HepG2 (cell line): ENCODE measurements around the gene CNOT8. TPM values are rescaled to one million over a fixed set of nuclear protein-coding genes. Genes with fewer than 3 reads are reported as not detected.

Experiments used
- ATF5 ChIP-seq: sonication (generic); formaldehyde crosslinking; IDR thresholded peaks from 2 replicates; pipeline ENCODE4 v1.4.0; 2020; ENCODE audit warnings: mild to moderate bottlenecking, low read depth, missing genetic modification reagents
- BATF2 ChIP-seq: sonication (generic); formaldehyde crosslinking; IDR thresholded peaks from 2 replicates; pipeline ENCODE4 v1.8.0; 2022; ENCODE audit warnings: mild to moderate bottlenecking, missing genetic modification reagents, moderate library complexity
- ESRRA ChIP-seq: sonication (generic); formaldehyde crosslinking; IDR thresholded peaks from 2 replicates; pipeline ENCODE4 v1.5.1; 2020; ENCODE audit warnings: mild to moderate bottlenecking, low read depth, missing genetic modification reagents
- GATAD1 ChIP-seq: IDR thresholded peaks from 2 replicates; pipeline ENCODE4 v1.6.1; 2016; ENCODE audit warnings: missing genetic modification reagents, missing compliant biosample characterization
- IRF2 ChIP-seq: IDR thresholded peaks from 2 replicates; pipeline ENCODE4 v1.6.1; 2018; ENCODE audit warnings: missing genetic modification reagents, missing compliant biosample characterization
- KDM2A ChIP-seq: sonication (generic); formaldehyde crosslinking; IDR thresholded peaks from 2 replicates; pipeline ENCODE4 v1.4.0; 2020; ENCODE audit warnings: low read depth, missing genetic modification reagents, borderline replicate concordance
- MXD3 ChIP-seq: IDR thresholded peaks from 2 replicates; pipeline ENCODE4 v1.6.1; 2016; ENCODE audit warnings: mild to moderate bottlenecking, missing biosample characterization, missing genetic modification reagents
- ZBTB33 ChIP-seq: sonication (generic); formaldehyde crosslinking; IDR thresholded peaks from 2 replicates; pipeline ENCODE4 v1.4.0; 2020; ENCODE audit warnings: missing genetic modification reagents
- ZFY ChIP-seq: sonication (generic); formaldehyde crosslinking; IDR thresholded peaks from 2 replicates; pipeline ENCODE4 v1.4.0; 2020; ENCODE audit warnings: missing genetic modification reagents
- ZNF207 ChIP-seq: fragments of 450-650 bp; IDR thresholded peaks from 2 replicates; pipeline ENCODE4 v1.6.1; 2016; ENCODE audit warnings: antibody characterized with exemption, borderline replicate concordance
- ZNF224 ChIP-seq: sonication (generic); formaldehyde crosslinking; IDR thresholded peaks from 2 replicates; pipeline ENCODE4 v1.5.0; 2020; ENCODE audit warnings: mild to moderate bottlenecking, missing genetic modification reagents
- ZNF468 ChIP-seq: sonication (generic); formaldehyde crosslinking; IDR thresholded peaks from 2 replicates; pipeline ENCODE4 v1.8.0; 2022; ENCODE audit warnings: mild to moderate bottlenecking, moderate library complexity, missing genetic modification reagents
- ZNF550 ChIP-seq: sonication (generic); formaldehyde crosslinking; IDR thresholded peaks from 2 replicates; pipeline ENCODE4 v1.4.0; 2020; ENCODE audit warnings: mild to moderate bottlenecking, missing genetic modification reagents, borderline replicate concordance
- ZNF564 ChIP-seq: sonication (generic); formaldehyde crosslinking; IDR thresholded peaks from 2 replicates; pipeline ENCODE4 v1.8.1; 2023; ENCODE audit warnings: mild to moderate bottlenecking, missing genetic modification reagents
- ZNF567 ChIP-seq: sonication (generic); formaldehyde crosslinking; IDR thresholded peaks from 2 replicates; pipeline ENCODE4 v1.8.1; 2023; ENCODE audit warnings: mild to moderate bottlenecking, missing genetic modification reagents, borderline replicate concordance
- ZNF598 ChIP-seq: sonication (generic); formaldehyde crosslinking; IDR thresholded peaks from 2 replicates; pipeline ENCODE4 v1.5.1; 2020; ENCODE audit warnings: mild to moderate bottlenecking, missing genetic modification reagents, borderline replicate concordance
- ZNF639 ChIP-seq: conservative IDR thresholded peaks from 2 replicates; pipeline ENCODE4 v1.6.1; 2018; ENCODE audit warnings: missing genetic modification reagents
- ZNF788 ChIP-seq: sonication (generic); formaldehyde crosslinking; IDR thresholded peaks from 2 replicates; pipeline ENCODE4 v1.5.0; 2020; ENCODE audit warnings: mild to moderate bottlenecking, missing genetic modification reagents, borderline replicate concordance
- ZNF800 ChIP-seq: sonication (generic); formaldehyde crosslinking; IDR thresholded peaks from 2 replicates; pipeline ENCODE4 v1.4.0; 2020; ENCODE audit warnings: missing genetic modification reagents
- ZSCAN5A ChIP-seq: sonication (generic); formaldehyde crosslinking; IDR thresholded peaks from 2 replicates; pipeline ENCODE4 v1.8.0; 2022; ENCODE audit warnings: mild to moderate bottlenecking, missing genetic modification reagents, borderline replicate concordance
- polyA plus RNA-seq, 8 experiments: library from polyadenylated mRNA; depleted of rRNA in 3 of 8; stranded (reverse) in 7 of 8; unstranded in 1 of 8; fragments of >200 nt; fragmentation: Illumina TruSeq in 4 of 8; extraction: Trizol in 4 of 8; gene quantifications; 2 replicates each; pipeline versions ENCODE4 v1.2.1 to v1.2.3, GENCODE V29; 2011 to 2016; ENCODE audit warnings: low read depth in 4 of 8, missing spikeins in 1 of 8, mixed read lengths in 1 of 8; ENCODE audit not compliant: insufficient read depth in 1 of 8
- total RNA-seq, 5 experiments: library from RNA; depleted of rRNA; stranded (reverse); fragments of >200 nt; fragmentation: Illumina TruSeq; extraction: Trizol; gene quantifications; 2 replicates each; pipeline ENCODE4 v1.2.3, GENCODE V29; 2016; ENCODE audit warnings: low read depth in 1 of 5

The CNOT8 gene
- total and polyA plus RNA-seq, 2 of the 13 experiments (the other 11 are each of a cell fraction or from before 2014, with no cell fraction given), result 37.1 to 74.9 TPM

- no peak for TF ChIP-seq ZNF567 (CRISPR knock-in tag)
- TF ChIP-seq ZNF207, result no peak
- 0 out of 2 replicates have a peak, but pooled peaks have one; percentile 68 for TF ChIP-seq ZNF564 (CRISPR knock-in tag)
- peak; percentile 73 for TF ChIP-seq ZFY (CRISPR knock-in tag)
- no peak for TF ChIP-seq ESRRA (CRISPR knock-in tag)
- peak; percentile 42; the same call in 1 of the 2 replicates for TF ChIP-seq MXD3 (CRISPR knock-in tag)
- TF ChIP-seq ZNF224 (CRISPR knock-in tag), result no peak
- TF ChIP-seq ZNF550, result 0 out of 2 replicates have a peak, but pooled peaks have one; percentile 30
- peak; percentile 11; the same call in 1 of the 2 replicates for TF ChIP-seq ZSCAN5A
- peak; percentile 85 for TF ChIP-seq ZNF639 (CRISPR knock-in tag)
- TF ChIP-seq ZNF468 (CRISPR knock-in tag), result no peak
- 0 out of 2 replicates have a peak, but pooled peaks have one; percentile 28 for TF ChIP-seq ZNF800 (CRISPR knock-in tag)
- TF ChIP-seq GATAD1 (CRISPR knock-in tag), result peak; percentile 88
- no peak for TF ChIP-seq ATF5 (CRISPR knock-in tag)
- 0 out of 2 replicates have a peak, but pooled peaks have one; percentile 15 for TF ChIP-seq ZBTB33 (CRISPR knock-in tag)
- no peak; the same call in 1 of the 2 replicates for TF ChIP-seq ZNF598 (CRISPR knock-in tag)
- peak; percentile 89 for TF ChIP-seq IRF2 (CRISPR knock-in tag)
- peak; percentile 67; the same call in 1 of the 2 replicates for TF ChIP-seq ZNF788
- 0 out of 2 replicates have a peak, but pooled peaks have one; percentile 53 for TF ChIP-seq BATF2 (CRISPR knock-in tag)
- peak; percentile 70 for TF ChIP-seq KDM2A (CRISPR knock-in tag)
Observed at GRCh38 chr5:154858297-154858971, at the start of gene CNOT8 (continued).
